K562 (cell line): ENCODE data around the gene IGSF3. TPM values are rescaled to one million over a fixed set of nuclear protein-coding genes. Genes with fewer than 3 reads are reported as not detected.
A peak's percentile ranks its signal among the peaks of the same experiment; 100 is the strongest.

Experiments
- ATAC-seq: fragments of 200-7000 bp; cut with Tn5 transposase; 3 replicates; pipeline ENCODE4 v1.9.1; 2020; ENCODE audit warnings: moderate library complexity
- BruUV-seq: library from RNA; stranded (reverse); fragments of 400-500 nt; replicated peaks from 2 replicates; lab custom pipeline; 2021; lab: Mats Ljungman, UMichigan
- CTCF ChIA-PET: fragments of 300-600 bp; formaldehyde crosslinking; extraction: SDS; loops from one replicate; lab custom pipeline; 2021; ENCODE audit warnings: low intra/inter-chr PET ratio; lab: Yijun Ruan, JAX
- POLR2A ChIA-PET: fragments of 300-600, 350-650 bp; sonication (Branson Sonifier 250); formaldehyde crosslinking; extraction: SDS; loops from one replicate; lab custom pipeline; 2021; ENCODE audit warnings: antibody characterized with exemption, inconsistent platforms; lab: Yijun Ruan, JAX
- DNase-seq, 4 experiments: peaks; one replicate each; pipeline versions ENCODE4 v3.0.0 to v3.0.0-alpha.2; 2011 to 2018; ENCODE audit warnings: low spot score in 3 of 4, mixed read lengths in 3 of 4; ENCODE audit errors: extremely low read depth in 1 of 4
- FAIRE-seq: peaks from 2 replicates; lab custom pipeline; 2011; peaks lifted over from hg19 to GRCh38; lab: Jason Lieb, UNC
- H2AFZ ChIP-seq: 2 replicates; pipeline ENCODE4 v1.6.0; 2011; ENCODE audit warnings: low read depth, low read length, control low read depth, inconsistent platforms
- H3K27ac ChIP-seq: fragments of 200-600 bp; 3 replicates; pipeline ENCODE4 v1.8.0; 2011; ENCODE audit warnings: low read depth, mild to moderate bottlenecking, control low read depth, inconsistent platforms, low read length, moderate library complexity, mixed read lengths; ENCODE audit errors: extremely low read depth
- H3K27me3 ChIP-seq, 2 experiments: fragments of 300-600 bp in 1 of 2; 2 replicates in 1 of 2; 3 replicates in 1 of 2; pipeline versions ENCODE4 v1.6.0 to v1.8.0; 2011; ENCODE audit warnings: inconsistent platforms in 2 of 2, low read length in 2 of 2, mild to moderate bottlenecking in 1 of 2, mixed read lengths in 1 of 2, moderate library complexity in 1 of 2; ENCODE audit not compliant: control insufficient read depth in 2 of 2, insufficient read depth in 2 of 2
- H3K36me3 ChIP-seq: fragments of 300-600 bp; 3 replicates; pipeline ENCODE4 v1.8.0; 2011; ENCODE audit warnings: mild to moderate bottlenecking, low read length, inconsistent platforms; ENCODE audit not compliant: control insufficient read depth, insufficient read depth
- H3K4me1 ChIP-seq, 2 experiments: fragments of 200-600 bp in 1 of 2; replicated peaks in 1 of 2; 2 replicates in 1 of 2; 3 replicates in 1 of 2; pipeline versions ENCODE4 v1.5.1 to v1.8.0; 2011; ENCODE audit warnings: inconsistent platforms in 2 of 2, low read length in 2 of 2, mild to moderate bottlenecking in 1 of 2, mixed read lengths in 1 of 2, moderate library complexity in 1 of 2; ENCODE audit not compliant: control insufficient read depth in 2 of 2, insufficient read depth in 2 of 2
- H3K4me2 ChIP-seq: 2 replicates; pipeline ENCODE4 v1.6.1; 2011; ENCODE audit warnings: low read length, control low read depth, inconsistent platforms, mixed read lengths; ENCODE audit not compliant: insufficient read depth
- H3K4me3 ChIP-seq: fragments of 200-600 bp; sonication (generic), shearing (Covaris generic); 2 replicates; pipeline ENCODE4 v1.5.1; 2016; ENCODE audit warnings: control low read depth, inconsistent platforms
- H3K79me2 ChIP-seq: fragments of 200-600 bp; 3 replicates; pipeline ENCODE4 v1.8.0; 2011; ENCODE audit warnings: low read length, inconsistent platforms; ENCODE audit not compliant: control insufficient read depth, insufficient read depth
- H3K9ac ChIP-seq, 2 experiments: 2 replicates each; pipeline versions ENCODE4 v1.6.0 to v1.6.1; 2011; ENCODE audit warnings: low read depth in 2 of 2, low read length in 2 of 2, control low read depth in 1 of 2, inconsistent platforms in 1 of 2, mild to moderate bottlenecking in 1 of 2, mixed read lengths in 1 of 2; ENCODE audit not compliant: insufficient read depth in 1 of 2
- H3K9me1 ChIP-seq: one replicate; pipeline ENCODE4 v1.6.0; 2011; ENCODE audit warnings: inconsistent platforms, mild to moderate bottlenecking, low read length, moderate library complexity; ENCODE audit not compliant: control insufficient read depth, insufficient read depth
- H3K9me3 ChIP-seq: replicated peaks from 2 replicates; pipeline ENCODE4 v1.5.1; 2011; ENCODE audit warnings: low read depth, low read length, inconsistent platforms; ENCODE audit not compliant: control insufficient read depth, insufficient read depth
- H4K20me1 ChIP-seq: replicated peaks from 2 replicates; pipeline ENCODE4 v1.6.1; 2011; ENCODE audit warnings: low read length, inconsistent platforms, mixed read lengths; ENCODE audit not compliant: control insufficient read depth, insufficient read depth
- BMI1 ChIP-seq: fragments of 150-350 bp; IDR thresholded peaks from 2 replicates; pipeline ENCODE4 v1.6.1; 2014; ENCODE audit warnings: low read length
- E4F1 ChIP-seq: fragments of 250-450 bp; sonication (Bioruptor Pico); IDR thresholded peaks from 2 replicates; pipeline ENCODE4 v1.5.0; 2021; ENCODE audit warnings: mild to moderate bottlenecking, borderline replicate concordance
- ERF ChIP-seq: fragments of 450-650 bp; formaldehyde crosslinking; IDR thresholded peaks from 2 replicates; pipeline ENCODE4 v1.4.0; 2020; ENCODE audit warnings: mild to moderate bottlenecking, mixed read lengths
- HEY1 ChIP-seq: fragments of 250-450 bp; sonication (Bioruptor Pico); IDR thresholded peaks from 2 replicates; pipeline ENCODE4 v1.5.0; 2020; ENCODE audit warnings: mild to moderate bottlenecking, moderate library complexity, borderline replicate concordance
- KDM4B ChIP-seq, 2 experiments: fragments of 450-650 bp in 1 of 2; sonication (generic) in 1 of 2; IDR thresholded peaks; 2 replicates each; pipeline ENCODE4 v1.6.1; 2016 to 2017; ENCODE audit warnings: borderline replicate concordance in 2 of 2, antibody characterized with exemption in 1 of 2, low read depth in 1 of 2, mild to moderate bottlenecking in 1 of 2
- RAD21 ChIP-seq, 2 experiments: fragments of 250-450 bp in 1 of 2; fragments of 450-650 bp in 1 of 2; sonication (Bioruptor Pico) in 1 of 2; formaldehyde crosslinking in 1 of 2; IDR thresholded peaks in 1 of 2; conservative IDR thresholded peaks in 1 of 2; 2 replicates each; pipeline versions ENCODE4 v1.4.0 to v1.8.0; 2020 to 2022; ENCODE audit warnings: mild to moderate bottlenecking in 2 of 2, moderate library complexity in 1 of 2
- SMAD2 ChIP-seq: fragments of 150-350 bp; IDR thresholded peaks from 2 replicates; pipeline ENCODE4 v1.6.1; 2014; ENCODE audit warnings: low read depth, mild to moderate bottlenecking, low read length
- ZNF143 ChIP-seq: sonication (generic); formaldehyde crosslinking; IDR thresholded peaks from 2 replicates; pipeline ENCODE4 v1.9.0; 2022; ENCODE audit warnings: mild to moderate bottlenecking, missing genetic modification reagents
- ZNF239 ChIP-seq: fragments of 250-450 bp; sonication (Bioruptor Pico); IDR thresholded peaks from 2 replicates; pipeline ENCODE4 v1.4.0; 2020; ENCODE audit warnings: mild to moderate bottlenecking
- ZNF280B ChIP-seq: fragments of 250-450 bp; sonication (Bioruptor Pico); IDR thresholded peaks from 2 replicates; pipeline ENCODE4 v1.5.1; 2021; ENCODE audit warnings: mild to moderate bottlenecking
- ZNF507 ChIP-seq: conservative IDR thresholded peaks from 2 replicates; pipeline ENCODE4 v1.6.1; 2017; ENCODE audit warnings: missing genetic modification characterization, missing compliant biosample characterization
- ZNF586 ChIP-seq: fragments of 450-650 bp; formaldehyde crosslinking; conservative IDR thresholded peaks from 2 replicates; pipeline ENCODE4 v1.4.0; 2020; ENCODE audit warnings: mild to moderate bottlenecking, moderate library complexity
- ZNF589 ChIP-seq: fragments of 200-800 bp; sonication (Bioruptor generic); IDR thresholded peaks from 2 replicates; pipeline ENCODE4 v1.6.1; 2016; ENCODE audit warnings: low read depth, missing genetic modification characterization, missing compliant biosample characterization
- ZNF639 ChIP-seq, 2 experiments: fragments of 200-800 bp in 1 of 2; sonication (Bioruptor generic) in 1 of 2; sonication (generic) in 1 of 2; formaldehyde crosslinking in 1 of 2; IDR thresholded peaks in 1 of 2; conservative IDR thresholded peaks in 1 of 2; 2 replicates each; pipeline versions ENCODE4 v1.5.0 to v1.6.1; 2016 to 2020; ENCODE audit warnings: missing compliant biosample characterization in 1 of 2, missing genetic modification characterization in 1 of 2, missing genetic modification reagents in 1 of 2
- WGBS: fragments of 100-300 bp; shearing (Covaris generic); methylation state at CpG from one replicate; pipeline ENCODE4 v1.1.6; 2016; ENCODE audit warnings: low coverage, mixed read lengths; ENCODE audit not compliant: insufficient coverage; ENCODE audit errors: missing lambda C conversion rate; 5-methylcytosine and 5-hydroxymethylcytosine counted together
- in situ Hi-C: fragments of 300-500 bp; cut with MboI; formaldehyde crosslinking; loops from 4 replicates; pipeline ENCODE4 v1.15.0; 2018; ENCODE audit warnings: inconsistent platforms, mixed read lengths
- intact Hi-C: fragments of 100-400 bp; cut with micrococcal nuclease; formaldehyde crosslinking; loops from 2 replicates; pipeline ENCODE4 v1.14.2; 2022
- polyA plus RNA-seq, 8 experiments: library from polyadenylated mRNA; depleted of rRNA in 4 of 8; stranded (reverse) in 5 of 8; unstranded in 3 of 8; fragments of >200 nt; fragmentation: Nextera tagmentation in 2 of 8; fragmentation: Illumina TruSeq in 1 of 8; extraction: Ambion mirVana in 2 of 8; extraction: Trizol in 1 of 8; gene quantifications; 2 replicates each; pipeline versions ENCODE4 v1.2.1 to v1.2.3, GENCODE V29; 2011 to 2014; ENCODE audit warnings: inconsistent platforms in 1 of 8, missing spikeins in 1 of 8
- total RNA-seq, 7 experiments: library from RNA; depleted of rRNA in 6 of 7; stranded (reverse); fragments of >200 nt in 6 of 7; fragmentation: Illumina TruSeq in 2 of 7; extraction: Trizol in 2 of 7; gene quantifications; 2 replicates each; pipeline versions ENCODE4 v1.2.1 to v1.2.3, GENCODE V29; 2011 to 2021; ENCODE audit warnings: low replicate concordance in 1 of 7

IGSF3 gene
- total and polyA plus RNA-seq, 9 of the 15 experiments (the other 6 are each of a cell fraction or from before 2014, with no cell fraction given), result 1.1 to 15.0 (median 8.3) TPM

GRCh38 chr1:116684575-116684974, 17.0 kb upstream of the IGSF3 start (continued):
- TF ChIP-seq ZNF586 (CRISPR knock-in tag), result no peak
- TF ChIP-seq ZNF239 (CRISPR knock-in tag), result no peak
- TF ChIP-seq ZNF280B (CRISPR knock-in tag), result no peak

- FAIRE-seq (no peak), DNase-seq (peak; percentile 57 to 61 (median 60)), ATAC-seq (no peak)
- ChIA-PET CTCF (no interaction called here), POLR2A (interaction anchor here (0.8 to 1.0 kb wide), 2 partner anchors 10 to 43 kb away, joined by 3 to 6 read pairs; no protein-coding TSS in a partner anchor)
- Histone ChIP-seq H3K4me3 (no peak overlapping the region), H2AFZ (peak overlapping the region; percentile 96), H3K9me1 (no peaks in the 10 kb centered on the region), H3K27me3 (no peaks in the 10 kb centered on the region), H3K27ac (peak overlapping the region; percentile 80), H3K79me2 (no peaks in the 10 kb centered on the region), H3K9me3 (no peaks in the 10 kb centered on the region), H3K36me3 (no peaks in the 10 kb centered on the region), H3K9ac (peak overlapping the region in 1 of 2 experiments; percentile 56; a peak in 2 of 4 replicates), H3K4me1 (peaks cover 57 to 73% of the 10 kb centered on the region in 2 experiments), H4K20me1 (no peaks in the 10 kb centered on the region), H3K4me2 (peak overlapping the region; percentile 76)
- in situ Hi-C loops (no loop called here), intact Hi-C loops (loop anchor here (5.0 kb wide), 1 partner anchor 135 kb away; no protein-coding TSS in a partner anchor)
- 17% methylated on average over 4 of the region's 4 CpGs for whole genome bisulfite sequencing
- no TSS peak for BruUV-seq
- no peak for TF ChIP-seq BMI1
- no peak for TF ChIP-seq ZNF143 (CRISPR knock-in tag)
- TF ChIP-seq E4F1 (CRISPR knock-in tag), result 0 out of 2 replicates have a peak, but pooled peaks have one; percentile 60
- 0 out of 4 replicates have a peak, but pooled peaks of 1 of the 2 experiments have one; percentile 6 for TF ChIP-seq RAD21 (CRISPR knock-in tag; conservative IDR thresholded peaks at IDR 0.05 in 1 of 2, IDR thresholded peaks at IDR 0.05 in 1 of 2)
- no peak for TF ChIP-seq KDM4B (IDR thresholded peaks at IDR 0.05; ENCODE audit: borderline replicate concordance in 2 of 2, low read depth in 1 of 2)
- TF ChIP-seq HEY1, result no peak
- no peak for TF ChIP-seq ERF (CRISPR knock-in tag)
- no peak for TF ChIP-seq ZNF507 (tag)
- peak in 1 of 2 experiments; percentile 73; a peak in 1 of 4 replicates for TF ChIP-seq ZNF639 (CRISPR knock-in tag; conservative IDR thresholded peaks at IDR 0.05 in 1 of 2, IDR thresholded peaks at IDR 0.05 in 1 of 2)
- TF ChIP-seq ZNF589, result 0 out of 2 replicates have a peak, but pooled peaks have one; percentile 49
- no peak for TF ChIP-seq SMAD2
Observed at GRCh38 chr1:116682641-116683221, 15.2 kb upstream of the IGSF3 start.
